Mesodermal cell (in vitro differentiated cells): ENCODE measurements around the gene MCM3.

Experiments used
- H3K27ac ChIP-seq: 2 replicates; pipeline ENCODE4 v1.7.0; 2013; ENCODE audit warnings: mild to moderate bottlenecking, low read depth, low read length, moderate library complexity; ENCODE audit not compliant: severe bottlenecking
- H3K36me3 ChIP-seq: 2 replicates; pipeline ENCODE4 v1.7.1; 2013; ENCODE audit warnings: mild to moderate bottlenecking, low read length, moderate library complexity; ENCODE audit not compliant: control insufficient read depth, insufficient read depth
- H3K4me1 ChIP-seq: one replicate; pipeline ENCODE4 v1.7.1; 2013; ENCODE audit warnings: mild to moderate bottlenecking, low read length; ENCODE audit not compliant: insufficient read depth, control insufficient read depth, poor library complexity, severe bottlenecking
- H3K4me3 ChIP-seq: 2 replicates; pipeline ENCODE4 v1.7.0; 2013; ENCODE audit warnings: low read length, control low read depth, mild to moderate bottlenecking; ENCODE audit not compliant: insufficient read depth, poor library complexity, severe bottlenecking; ENCODE audit errors: extremely low read depth
- H3K9me3 ChIP-seq: 2 replicates; pipeline ENCODE4 v1.7.1; 2013; ENCODE audit warnings: mild to moderate bottlenecking, low read length, moderate library complexity; ENCODE audit not compliant: control insufficient read depth
- WGBS, 2 experiments: methylation state at CpG; one replicate each; pipeline ENCODE4 v1.1.5; 2013; ENCODE audit warnings: missing lambda C conversion rate in 2 of 2; ENCODE audit not compliant: insufficient coverage in 2 of 2; 5-methylcytosine and 5-hydroxymethylcytosine counted together

MCM3 gene

DNA sequence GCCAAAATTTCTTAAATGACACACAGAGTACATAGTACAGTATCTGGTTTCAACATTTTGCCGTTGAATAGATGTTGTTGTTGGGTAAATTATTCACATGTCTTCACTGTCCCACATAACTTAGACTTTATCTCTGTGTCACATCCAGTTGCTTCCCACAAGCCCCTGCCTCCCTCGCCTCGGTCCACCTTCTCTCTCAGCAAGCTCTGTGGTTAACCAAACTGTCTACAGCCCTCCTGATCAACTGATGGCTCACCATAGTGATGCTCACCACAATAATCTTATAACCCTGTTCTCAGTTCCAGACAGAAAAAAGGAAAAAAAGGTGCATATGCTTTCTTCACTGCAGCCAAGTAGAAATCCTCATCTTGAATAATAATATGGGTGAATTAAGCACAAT lies 63.2 kb downstream of the MCM3 start:
- 94% methylated on average over 2 of the region's 3 CpGs for WGBS, 2 experiments
- H3K4me1 ChIP-seq: no peaks in the 10 kb centered on the region
- no peaks in the 10 kb centered on the region for H3K36me3 ChIP-seq
- no peaks in the 10 kb centered on the region for H3K9me3 ChIP-seq
- H3K4me3 ChIP-seq: no peak overlapping the region
- H3K27ac ChIP-seq: no peak overlapping the region

DNA sequence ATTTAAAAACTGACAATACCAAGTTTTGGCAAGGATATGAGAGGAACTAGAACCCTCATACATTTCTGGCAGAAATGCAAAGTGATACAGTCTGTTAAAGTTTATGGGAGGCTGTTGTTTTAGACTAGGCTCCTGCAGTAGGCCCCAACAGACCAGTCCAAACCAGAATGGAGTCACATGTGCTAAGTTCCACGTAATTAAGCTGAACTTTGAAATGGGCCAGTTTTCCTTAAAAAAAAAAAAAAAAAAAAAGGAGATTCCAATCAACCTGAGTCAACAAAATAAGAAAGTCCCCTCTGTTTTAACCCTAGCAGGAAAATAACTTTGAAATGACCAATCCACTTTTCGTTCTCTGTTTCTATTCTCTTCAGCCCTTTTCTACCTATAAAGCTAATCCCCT lies 66.8 kb downstream of the MCM3 start:
- no peak overlapping the region for H3K27ac ChIP-seq
- H3K4me1 ChIP-seq: no peaks in the 10 kb centered on the region
- H3K36me3 ChIP-seq: no peaks in the 10 kb centered on the region
- no peak overlapping the region for H3K4me3 ChIP-seq
- no peaks in the 10 kb centered on the region for H3K9me3 ChIP-seq
- 79 to 80% methylated on average over 1 to 2 of the region's 2 CpGs for WGBS, 2 experiments

DNA sequence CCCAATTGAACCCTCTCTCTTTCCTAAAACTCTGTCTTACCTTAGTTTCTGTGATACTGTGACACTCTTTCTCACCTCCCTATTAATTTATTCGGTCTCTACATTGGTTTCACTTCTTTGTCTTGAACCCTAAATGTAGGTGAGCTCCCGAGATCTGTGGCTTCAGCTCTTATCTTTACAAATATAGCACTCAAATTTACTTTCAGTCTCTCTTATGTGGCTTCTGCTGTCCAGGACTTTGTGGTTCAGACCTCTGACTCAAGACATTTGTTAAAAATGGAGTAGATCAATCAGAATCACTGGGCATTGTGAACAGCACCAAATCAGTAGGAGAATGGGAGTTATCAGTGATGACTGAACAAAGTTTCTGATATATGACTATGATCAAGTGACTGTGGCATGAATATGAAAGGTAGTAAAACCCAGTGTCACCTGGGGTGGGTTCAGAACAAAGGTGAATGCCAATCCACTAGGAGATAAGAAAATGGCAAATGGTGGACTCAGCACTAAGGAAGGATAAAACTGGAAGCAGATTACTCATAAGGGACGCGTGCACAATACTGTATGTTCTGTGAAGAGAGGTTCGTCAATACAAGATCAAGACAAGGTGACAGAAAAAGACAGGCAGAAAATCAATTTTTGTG lies 67.5 kb downstream of the MCM3 start:
- WGBS, 2 experiments: 88 to 99% methylated on average over 3 to 5 of the region's 5 CpGs
- Histone ChIP-seq H3K4me1 (no peaks in the 10 kb centered on the region), H3K4me3 (no peak overlapping the region), H3K27ac (no peak overlapping the region), H3K9me3 (no peaks in the 10 kb centered on the region), H3K36me3 (no peaks in the 10 kb centered on the region)

DNA sequence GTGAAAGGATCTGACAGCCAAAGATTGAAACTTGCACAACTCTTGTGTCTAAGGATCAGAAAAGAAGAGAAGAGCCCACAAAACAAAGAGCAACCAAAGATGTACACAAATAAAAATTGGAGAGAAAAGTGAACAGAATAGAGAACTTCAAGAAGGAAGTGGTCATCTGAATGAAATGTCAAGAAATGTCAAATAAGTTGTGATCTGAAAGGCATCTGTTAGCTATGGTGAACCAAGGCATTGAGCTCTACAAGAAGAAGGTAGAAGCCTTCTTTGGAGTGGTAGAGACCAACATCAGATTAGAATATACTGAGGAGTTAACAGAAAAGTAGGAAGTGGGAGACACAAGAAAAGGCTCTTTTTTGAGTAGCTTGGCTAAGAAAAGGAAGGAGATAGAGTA lies 68.8 kb downstream of the MCM3 start:
- no peak overlapping the region for H3K27ac ChIP-seq
- no peak overlapping the region for H3K4me3 ChIP-seq
- H3K9me3 ChIP-seq: no peaks in the 10 kb centered on the region
- no peaks in the 10 kb centered on the region for H3K4me1 ChIP-seq
- H3K36me3 ChIP-seq: no peaks in the 10 kb centered on the region
